Measurements from ENCODE around the gene MAMSTR.
"Not testable (repeated sequence)": the region's sequence is repeated elsewhere in the genome, so short reads cannot be mapped to it uniquely, and the experiment has no call there.

The MAMSTR gene, protein sequence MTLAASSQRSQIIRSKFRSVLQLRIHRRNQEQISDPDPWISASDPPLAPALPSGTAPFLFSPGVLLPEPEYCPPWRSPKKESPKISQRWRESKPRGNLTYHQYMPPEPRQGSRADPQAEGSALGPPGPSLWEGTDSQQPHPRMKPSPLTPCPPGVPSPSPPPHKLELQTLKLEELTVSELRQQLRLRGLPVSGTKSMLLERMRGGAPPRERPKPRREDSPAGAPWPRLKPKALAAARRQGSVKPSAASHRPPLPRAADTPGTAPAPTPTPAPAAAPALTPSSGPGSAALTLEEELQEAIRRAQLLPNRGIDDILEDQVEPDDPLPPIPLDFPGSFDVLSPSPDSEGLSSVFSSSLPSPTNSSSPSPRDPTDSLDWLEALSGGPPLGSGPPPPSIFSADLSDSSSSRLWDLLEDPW

DNA sequence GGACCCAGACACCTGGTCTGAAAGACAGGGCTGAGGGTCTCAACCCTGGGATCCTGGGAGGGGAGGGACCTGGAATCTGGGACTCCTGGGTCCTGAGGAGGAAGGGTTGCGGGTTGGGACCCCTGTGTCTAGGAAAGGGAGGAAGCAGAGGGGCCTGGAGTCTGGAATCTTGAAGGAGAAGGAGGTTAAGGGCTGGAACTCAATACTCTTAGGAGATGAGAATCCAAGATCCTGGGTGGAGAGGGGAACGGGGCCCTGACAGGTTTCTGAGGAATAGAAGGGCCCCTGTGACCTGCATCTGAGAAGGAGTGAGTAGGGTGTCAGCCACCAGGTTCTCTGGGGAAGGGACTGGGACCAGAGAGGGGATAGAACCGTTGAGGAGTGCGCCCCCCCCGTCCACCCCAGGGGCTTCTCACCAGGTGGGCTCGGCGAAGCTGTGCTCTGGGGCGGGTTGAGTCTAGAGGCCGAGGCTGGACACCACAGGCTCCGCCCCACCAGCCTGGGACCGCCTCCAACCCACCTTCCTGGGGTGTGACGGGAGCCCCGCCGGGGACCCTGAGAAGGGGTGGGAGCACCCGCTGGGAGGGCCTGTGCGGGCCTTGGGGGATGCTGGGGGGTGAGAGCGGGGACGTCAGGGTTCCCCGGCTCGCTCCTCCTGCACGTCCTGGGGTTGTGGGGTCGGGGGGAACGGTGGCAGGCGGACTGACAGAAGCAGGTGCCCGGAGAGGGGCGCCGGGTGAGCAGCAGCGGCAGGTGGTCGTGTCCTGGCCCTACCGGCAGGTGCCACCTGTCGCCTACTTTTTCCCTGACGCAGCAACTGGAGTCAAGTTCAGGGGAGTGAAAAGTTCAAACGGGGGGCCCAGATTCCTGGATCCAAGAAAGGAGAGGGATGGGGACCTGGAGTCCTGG is at the start of gene MAMSTR:
MAMSTR (minus strand) TSS at position 463 of the 909 bp plus-strand sequence. CDS start 694 bp downstream, outside the sequence.
- no peak for DNase-seq

DNA sequence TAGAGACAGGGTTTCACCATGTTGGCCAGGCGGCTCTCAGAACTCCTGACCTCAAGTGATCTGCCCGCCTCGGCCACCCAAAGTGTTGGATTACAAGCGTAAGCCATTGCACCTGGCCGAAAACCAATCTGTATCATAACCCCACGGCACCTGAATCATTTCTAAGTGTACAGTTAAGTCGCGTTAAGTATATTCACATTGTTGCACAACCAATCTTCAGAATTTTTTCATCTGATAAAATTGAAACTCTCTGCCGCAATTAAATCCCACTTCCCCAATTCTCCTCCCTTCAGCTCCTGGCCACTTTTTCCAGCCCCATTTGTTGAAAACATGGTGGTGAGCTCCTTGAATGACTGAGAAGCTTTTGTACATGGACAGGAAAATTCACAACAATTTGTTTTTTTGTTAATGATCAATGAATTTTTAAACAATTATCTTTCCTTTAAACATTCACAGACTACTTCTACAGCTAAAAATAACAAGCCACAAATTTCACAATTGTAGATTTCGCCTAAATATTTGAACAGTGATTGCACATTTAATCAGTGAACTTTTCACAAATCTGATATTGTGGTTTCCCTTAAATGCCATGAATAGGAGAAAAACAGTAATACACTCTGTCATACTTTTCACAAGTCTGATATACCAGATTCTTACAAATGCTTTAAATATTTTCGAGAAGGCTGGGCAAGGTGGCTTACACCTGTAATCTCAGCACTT is 49.6 kb upstream of the MAMSTR start:
- no peak for DNase-seq

DNA sequence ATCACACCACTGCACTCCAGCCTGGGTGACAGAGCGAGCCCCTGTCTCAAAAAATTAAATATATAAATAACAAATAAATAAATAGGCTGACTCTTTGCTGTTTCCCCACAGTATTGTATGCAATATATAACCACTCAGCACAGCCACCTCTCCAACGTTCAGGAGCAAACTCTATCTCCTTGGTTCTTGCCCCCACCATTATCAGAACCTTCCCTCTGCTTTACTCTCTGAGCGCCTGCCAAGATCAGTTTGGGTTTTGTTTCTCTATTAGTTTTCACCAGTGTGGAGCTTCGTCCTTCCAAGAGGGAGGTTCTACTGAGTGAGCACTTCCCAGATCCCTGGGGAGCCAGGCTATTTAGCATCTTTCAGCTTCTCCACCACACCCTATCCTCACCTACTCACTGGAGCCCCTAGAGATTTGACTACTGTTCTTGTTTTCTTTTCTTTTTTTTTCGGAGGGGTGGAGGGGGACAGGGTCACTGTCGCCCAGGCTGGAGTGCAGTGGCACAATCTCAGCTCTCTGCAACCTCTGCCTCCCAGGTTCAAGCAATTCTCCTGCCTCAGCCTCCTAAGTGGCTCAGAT is 48.7 kb upstream of the MAMSTR start:
- not testable (repeated sequence) for DNase-seq

DNA sequence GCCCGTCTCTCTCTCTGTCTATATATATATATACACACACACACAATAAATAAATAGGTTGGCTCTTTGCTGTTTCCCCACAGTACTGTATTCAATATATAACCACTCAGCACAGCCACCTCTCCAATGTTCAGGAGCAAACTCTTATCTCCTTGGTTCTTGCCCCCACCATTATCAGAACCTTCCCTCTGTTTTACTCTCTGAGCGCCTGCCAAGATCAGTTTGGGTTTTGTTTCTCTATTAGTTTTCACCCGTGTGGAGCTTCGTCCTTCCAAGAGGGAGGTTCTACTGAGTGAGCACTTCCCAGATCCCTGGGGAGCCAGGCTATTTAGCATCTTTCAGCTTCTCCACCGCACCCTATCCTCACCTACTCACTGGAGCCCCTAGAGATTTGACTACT is 46.3 kb upstream of the MAMSTR start:
- DNase-seq, result not testable (repeated sequence)

DNA sequence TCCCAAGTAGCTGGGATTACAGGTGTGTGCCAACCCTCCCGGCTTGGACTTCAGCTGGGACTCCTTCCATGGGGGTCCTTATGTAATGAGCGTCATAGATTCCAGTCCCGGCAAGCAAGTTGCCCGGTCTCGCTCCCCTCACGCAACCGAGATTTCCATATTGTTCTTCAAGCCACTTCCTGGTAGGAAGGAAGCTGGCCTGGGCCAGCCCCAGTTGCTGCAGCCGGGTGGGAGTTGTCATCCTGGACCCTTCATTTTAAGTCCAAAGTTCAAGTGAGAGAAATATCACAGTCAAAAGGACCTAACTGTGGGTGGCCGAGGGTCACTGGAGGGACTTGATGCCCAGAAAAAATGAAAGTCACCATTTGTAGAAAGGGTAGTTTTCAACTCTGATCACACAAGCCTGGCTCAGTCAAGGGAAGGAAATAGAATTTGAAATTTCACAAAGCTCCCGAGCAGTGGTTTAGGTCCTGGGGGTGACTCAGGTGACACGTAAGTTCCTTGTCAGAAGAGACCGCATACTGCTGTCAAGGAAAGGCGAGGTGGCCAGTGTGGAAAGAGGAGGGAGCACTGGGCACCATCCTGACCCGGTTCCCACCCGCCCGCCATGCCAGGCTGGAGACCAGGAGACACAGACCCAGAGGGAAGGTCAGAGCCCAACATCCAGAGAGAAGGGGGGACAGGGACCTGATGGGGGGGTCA is 41.1 kb upstream of the MAMSTR start:
- DNase-seq, result no peak

DNA sequence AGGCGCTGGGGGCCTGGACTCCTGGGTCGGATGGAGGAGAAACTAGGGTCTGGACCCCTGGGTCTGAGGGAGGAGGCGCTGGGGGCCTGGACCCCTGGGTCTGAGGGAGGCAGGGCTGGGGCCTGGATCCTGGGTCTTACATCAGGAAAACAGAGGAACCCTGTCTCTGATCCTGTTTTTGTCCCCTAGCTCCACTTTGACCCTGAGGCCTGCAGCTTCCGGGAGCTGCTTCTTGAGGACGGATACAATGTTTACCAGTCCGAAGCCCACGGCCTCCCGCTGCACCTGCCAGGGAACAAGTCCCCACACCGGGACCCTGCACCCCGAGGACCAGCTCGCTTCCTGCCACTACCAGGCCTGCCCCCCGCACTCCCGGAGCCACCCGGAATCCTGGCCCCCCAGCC is 38.2 kb upstream of the MAMSTR start:
- no peak for DNase-seq

DNA sequence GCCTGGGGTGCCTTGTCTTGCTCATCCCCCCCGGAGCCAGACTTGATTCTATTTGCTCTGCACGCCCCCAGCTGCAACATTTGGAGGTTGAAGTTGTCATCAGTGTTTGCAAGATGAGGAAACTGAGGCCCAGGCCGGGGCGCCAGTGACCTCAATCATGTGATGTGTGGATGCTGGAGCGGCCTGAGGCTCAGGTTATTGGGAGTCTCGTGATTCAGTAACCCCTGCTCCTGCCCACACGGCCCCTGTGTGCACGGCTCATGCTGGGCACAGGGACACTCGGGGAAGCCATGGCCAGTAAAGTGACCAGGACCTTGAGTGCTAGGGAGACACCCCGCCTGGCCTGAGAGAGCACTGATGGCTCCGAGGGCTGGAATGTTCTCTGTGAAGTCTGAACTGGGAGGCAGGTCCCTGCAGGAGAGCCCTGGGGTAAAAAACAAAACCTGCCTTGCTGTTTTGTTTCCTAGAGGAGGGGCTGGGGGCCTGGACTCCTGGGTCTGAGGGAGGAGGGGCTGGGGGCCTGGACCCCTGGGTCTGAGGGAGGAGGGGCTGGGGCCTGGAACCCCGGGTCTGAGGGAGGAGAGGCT is 37.7 kb upstream of the MAMSTR start:
- no peak for DNase-seq

DNA sequence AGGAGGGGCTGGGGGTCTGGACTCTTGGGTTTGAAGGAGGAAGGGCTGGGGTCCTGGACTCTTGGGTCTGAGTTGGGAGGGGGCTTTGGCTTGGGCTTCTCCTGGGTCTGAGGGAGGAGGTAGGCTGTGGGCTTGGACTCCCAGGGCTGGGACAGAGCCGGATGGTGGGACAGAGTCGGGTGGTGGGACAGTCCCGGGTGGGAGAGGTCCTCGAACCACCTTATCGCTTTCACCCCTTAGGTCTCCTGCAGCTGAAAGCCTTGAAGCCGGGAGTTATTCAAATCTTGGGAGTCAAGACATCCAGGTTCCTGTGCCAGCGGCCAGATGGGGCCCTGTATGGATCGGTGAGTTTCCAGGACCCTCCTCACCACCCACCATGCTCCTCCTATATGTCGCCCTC is 37.2 kb upstream of the MAMSTR start:
- DNase-seq, result no peak

DNA sequence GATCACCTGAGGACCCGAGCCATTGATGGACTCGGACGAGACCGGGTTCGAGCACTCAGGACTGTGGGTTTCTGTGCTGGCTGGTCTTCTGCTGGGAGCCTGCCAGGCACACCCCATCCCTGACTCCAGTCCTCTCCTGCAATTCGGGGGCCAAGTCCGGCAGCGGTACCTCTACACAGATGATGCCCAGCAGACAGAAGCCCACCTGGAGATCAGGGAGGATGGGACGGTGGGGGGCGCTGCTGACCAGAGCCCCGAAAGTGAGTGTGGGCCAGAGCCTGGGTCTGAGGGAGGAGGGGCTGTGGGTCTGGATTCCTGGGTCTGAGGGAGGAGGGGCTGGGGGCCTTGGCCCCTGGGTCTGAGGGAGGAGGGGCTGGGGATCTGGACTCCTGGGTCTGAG is 36.7 kb upstream of the MAMSTR start:
- no peak for DNase-seq

DNA sequence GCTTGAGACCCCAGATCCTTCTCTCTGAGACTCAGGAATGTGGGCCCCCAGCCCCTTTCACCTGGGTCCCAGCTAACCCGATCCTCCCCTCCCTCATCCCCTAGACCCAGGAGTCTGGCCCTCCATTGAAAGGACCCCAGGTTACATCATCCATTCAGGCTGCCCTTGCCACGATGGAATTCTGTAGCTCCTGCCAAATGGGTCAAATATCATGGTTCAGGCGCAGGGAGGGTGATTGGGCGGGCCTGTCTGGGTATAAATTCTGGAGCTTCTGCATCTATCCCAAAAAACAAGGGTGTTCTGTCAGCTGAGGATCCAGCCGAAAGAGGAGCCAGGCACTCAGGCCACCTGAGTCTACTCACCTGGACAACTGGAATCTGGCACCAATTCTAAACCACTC is 36.3 kb upstream of the MAMSTR start:
- no peak for DNase-seq

DNA sequence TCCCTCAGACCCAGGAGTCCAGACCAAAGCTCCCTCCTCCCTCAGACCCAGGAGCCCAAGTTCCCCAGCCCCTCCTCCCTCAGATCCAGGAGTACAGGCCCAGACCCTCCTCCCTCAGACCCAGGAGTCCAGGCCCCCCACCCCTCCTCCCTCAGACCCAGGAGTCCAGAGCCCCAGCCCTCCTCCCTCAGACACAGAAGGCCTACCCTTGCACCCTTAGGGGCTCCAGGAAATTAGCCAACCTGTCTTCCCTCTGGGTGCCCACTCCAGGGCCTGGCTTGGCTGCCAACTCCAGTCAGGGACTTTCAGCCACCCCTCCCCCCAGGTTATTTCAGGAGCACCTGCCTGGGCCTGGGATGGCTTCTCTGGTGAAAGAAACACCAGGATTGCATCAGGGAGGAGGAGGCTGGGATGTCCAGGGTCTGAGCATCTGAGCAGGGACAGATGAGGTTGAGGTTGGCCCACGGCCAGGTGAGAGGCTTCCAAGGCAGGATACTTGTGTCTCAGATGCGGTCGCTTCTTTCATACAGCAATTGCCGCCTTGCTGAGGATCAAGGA is 35.6 kb upstream of the MAMSTR start, which contains the start of gene FGF21:
FGF21 (plus strand) TSS at position 441 of the 558 bp plus-strand sequence. CDS start 713 bp downstream, outside the sequence.
- DNase-seq, result no peak

DNA sequence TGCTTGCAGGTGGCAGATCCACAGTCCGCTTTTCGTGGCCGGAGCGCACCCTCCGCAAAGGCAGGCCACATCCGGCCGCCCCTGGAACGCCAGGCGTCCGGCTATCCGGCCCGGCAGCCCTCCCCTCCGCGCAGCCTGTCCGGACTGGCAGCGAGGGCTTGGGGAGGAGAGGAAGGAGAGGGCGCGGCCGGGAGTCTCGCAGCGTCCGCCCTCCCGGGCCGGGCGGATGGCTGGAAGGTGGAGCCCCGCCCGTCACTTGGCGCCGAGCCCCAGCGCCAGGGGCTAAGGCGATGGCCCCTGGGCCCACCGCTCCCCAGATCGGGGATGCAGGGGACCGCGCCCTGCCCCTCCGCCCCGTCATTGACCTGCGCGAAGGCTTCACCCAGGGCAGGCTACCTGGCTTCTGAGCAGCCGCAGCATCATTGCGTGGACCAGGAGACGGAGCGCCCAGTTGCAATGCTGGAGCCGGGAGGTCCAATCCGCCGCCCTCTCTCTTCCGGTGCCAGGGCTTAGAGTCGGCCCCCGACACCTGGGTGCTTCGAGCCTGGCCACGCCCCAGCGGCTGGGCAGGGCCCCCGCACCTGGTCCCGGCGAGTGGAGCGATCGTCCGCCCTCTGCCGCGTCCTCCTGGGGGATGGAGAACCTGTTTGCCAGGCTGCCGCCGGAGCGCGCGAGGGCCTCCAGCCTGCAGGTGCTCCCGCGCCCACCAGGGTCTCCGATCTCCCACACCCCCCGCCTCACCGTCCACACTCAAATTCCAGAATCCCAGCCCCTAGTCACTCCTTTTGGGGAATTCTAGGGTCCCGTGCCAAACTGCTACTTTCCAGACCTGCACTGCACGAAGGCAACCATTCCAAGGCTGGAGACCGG is 33.2 kb upstream of the MAMSTR start, which contains the start of gene FUT1:
FUT1 (minus strand) TSS at position 146 of the 870 bp plus-strand sequence. CDS start 1,360 bp downstream, outside the sequence.
- peak in 1 of 56 donors; percentile 14 for DNase-seq

DNA sequence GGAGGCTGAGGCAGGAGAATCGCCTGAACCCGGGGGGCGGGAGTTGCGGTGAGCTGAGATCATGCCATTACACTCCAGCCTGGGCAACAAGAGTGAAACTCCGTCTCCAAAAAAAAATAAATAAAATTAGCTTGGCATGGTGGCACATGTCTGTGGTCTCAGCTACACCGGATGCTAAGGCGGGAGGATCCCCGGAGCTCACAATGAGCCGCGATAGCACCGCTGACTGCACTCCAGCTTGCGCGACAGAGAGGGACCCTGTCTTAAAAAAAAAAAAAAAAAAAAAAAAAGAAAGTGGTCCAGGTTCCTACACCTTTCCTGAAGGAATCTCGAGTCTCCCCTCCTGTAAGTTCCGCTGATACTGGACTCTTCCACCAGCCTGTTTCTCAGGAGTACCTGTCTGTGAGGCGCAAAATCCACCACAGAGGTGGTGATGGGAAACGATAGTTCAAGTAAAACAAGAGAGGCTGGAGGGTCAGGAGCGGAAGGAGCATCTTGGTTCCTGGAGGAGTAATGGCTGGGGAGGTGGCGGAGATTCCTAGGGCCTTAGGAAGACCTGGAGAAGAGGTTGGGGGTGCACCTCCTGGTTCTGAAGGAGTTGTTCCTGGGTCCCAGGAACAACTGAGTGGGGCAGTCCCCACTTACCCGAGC is 32.4 kb upstream of the MAMSTR start:
- DNase-seq, result no peak

DNA sequence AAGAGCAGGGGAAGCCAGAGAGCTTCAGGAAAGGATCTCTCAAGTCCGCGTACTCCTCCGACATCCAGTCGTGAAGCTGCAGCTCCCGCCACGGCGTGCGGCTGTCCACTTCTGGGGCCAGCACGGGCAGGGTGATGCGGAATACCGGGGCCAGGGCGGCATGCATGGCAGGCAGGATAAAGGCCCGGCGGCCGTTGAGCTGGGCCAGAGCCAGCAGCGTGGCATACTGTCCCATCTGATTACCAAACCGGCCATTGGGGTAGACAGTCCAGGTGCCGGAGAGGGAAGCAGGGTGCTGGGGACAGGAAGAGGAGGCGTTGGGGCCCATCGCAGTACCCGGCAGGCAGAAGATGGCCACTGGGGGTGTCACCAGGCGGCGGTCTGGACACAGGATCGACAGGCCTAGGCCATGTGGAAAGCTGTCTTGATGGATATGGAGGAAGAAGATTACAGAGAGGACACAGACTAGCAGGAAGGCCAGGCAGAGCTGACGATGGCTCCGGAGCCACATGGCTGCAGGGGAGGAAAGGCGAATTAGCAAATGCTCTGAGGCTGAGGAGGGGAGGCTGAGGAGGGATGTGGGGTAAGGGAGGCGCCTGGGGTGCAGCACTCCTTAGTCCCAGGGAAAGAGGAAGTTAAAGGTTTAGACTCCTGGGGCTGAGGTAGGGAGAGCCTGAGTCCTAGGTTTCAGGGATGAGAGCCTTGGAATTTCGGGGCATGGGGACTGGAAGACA is 31.4 kb upstream of the MAMSTR start:
- DNase-seq, result no peak

DNA sequence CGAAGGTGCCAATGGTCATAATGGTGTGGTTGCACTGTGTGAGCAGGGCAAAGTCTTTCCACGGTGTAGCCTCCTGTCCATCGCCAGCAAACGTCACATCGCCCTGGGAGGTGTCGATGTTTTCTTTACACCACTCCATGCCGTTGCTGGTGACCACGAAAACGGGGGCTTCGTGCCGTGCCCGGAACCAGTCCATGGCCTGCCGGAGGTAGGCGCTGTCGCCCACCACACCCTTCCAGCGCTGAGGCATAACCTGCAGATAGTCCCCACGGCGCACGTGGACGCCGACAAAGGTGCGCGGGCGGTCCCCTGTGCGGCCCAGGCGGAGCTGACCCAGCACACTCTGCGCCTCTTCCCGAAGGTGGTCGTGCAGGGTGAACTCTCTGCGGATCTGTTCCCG is 30.8 kb upstream of the MAMSTR start:
- no peak for DNase-seq

DNA sequence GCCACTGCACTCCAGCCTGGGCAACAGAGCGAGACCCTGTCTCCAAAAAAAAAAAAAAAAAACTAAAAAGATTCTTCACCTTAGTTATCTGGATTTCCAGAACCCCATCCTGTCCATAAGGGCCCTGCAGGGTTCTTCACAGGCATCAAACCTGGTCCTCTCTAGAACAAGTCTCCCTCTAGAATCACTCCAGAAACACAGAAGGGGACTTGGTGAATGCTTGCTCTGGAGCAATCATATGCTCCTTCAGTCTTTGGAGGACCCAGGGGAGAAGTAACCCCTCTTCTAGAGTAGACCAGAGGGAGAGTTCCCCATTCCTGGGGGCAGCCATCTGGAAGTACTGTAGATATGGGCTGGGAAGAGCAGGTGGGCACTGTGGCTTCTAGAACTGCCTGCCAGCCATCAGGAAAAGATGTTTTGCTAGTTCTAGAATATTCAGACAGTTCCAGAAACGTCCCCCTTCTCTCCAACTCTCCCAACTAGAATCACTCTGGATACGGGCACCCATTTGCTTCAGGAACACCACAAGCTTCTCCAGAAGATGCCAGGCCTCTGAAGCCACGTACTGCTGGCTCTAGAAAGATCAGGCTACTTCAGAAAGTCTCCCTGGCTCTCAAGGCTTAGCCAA is 30.2 kb upstream of the MAMSTR start:
- no peak for DNase-seq

Measured in nucleus accumbens (tissue), 56 donors.